GM12875 (cell line): ENCODE measurements around the gene CEP104.

Experiments
- H3K4me3 ChIP-seq: one replicate; pipeline ENCODE4 v1.5.1; 2011; ENCODE audit warnings: low read depth, low read length, control low read depth
- TF ChIP-seq, protein P1 (sequence below): IDR thresholded peaks from 2 replicates; pipeline ENCODE4 v1.5.1; 2011; ENCODE audit warnings: low read depth, mild to moderate bottlenecking, control low read depth, inconsistent platforms, low read length, moderate library complexity, borderline replicate concordance; ENCODE audit not compliant: insufficient read depth

Gene CEP104

DNA sequence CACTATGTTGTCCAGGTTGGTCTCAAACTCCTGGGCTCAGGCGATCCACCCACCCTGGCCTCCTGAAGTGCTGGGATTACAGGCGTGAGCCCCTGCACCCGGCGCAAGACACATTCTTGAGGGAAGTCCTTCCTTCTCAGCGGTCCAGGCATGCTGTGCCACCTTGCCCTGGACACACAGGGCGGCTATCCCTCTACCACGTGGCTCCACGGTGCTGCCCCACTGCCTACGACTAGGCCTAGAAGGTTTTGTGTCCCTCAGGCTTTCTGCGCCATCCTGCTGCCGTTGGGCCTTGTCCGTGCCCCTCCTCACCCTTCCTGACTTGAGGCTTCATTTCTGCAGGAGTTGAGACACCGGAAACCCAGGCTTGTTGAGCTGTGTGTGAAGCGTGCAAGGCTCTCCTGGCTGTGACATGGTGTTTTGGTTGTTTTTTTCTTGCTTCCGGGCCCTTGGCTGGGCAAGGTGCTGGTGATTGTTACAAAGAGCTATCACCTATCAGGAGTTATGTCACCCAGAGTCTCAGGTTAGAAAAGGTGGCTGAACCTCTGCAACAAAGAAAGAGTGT, 29.2 kb upstream of the CEP104 start:
- TF ChIP-seq, protein P1, sequence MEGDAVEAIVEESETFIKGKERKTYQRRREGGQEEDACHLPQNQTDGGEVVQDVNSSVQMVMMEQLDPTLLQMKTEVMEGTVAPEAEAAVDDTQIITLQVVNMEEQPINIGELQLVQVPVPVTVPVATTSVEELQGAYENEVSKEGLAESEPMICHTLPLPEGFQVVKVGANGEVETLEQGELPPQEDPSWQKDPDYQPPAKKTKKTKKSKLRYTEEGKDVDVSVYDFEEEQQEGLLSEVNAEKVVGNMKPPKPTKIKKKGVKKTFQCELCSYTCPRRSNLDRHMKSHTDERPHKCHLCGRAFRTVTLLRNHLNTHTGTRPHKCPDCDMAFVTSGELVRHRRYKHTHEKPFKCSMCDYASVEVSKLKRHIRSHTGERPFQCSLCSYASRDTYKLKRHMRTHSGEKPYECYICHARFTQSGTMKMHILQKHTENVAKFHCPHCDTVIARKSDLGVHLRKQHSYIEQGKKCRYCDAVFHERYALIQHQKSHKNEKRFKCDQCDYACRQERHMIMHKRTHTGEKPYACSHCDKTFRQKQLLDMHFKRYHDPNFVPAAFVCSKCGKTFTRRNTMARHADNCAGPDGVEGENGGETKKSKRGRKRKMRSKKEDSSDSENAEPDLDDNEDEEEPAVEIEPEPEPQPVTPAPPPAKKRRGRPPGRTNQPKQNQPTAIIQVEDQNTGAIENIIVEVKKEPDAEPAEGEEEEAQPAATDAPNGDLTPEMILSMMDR = no peak
- no peak overlapping the region for H3K4me3 ChIP-seq

DNA sequence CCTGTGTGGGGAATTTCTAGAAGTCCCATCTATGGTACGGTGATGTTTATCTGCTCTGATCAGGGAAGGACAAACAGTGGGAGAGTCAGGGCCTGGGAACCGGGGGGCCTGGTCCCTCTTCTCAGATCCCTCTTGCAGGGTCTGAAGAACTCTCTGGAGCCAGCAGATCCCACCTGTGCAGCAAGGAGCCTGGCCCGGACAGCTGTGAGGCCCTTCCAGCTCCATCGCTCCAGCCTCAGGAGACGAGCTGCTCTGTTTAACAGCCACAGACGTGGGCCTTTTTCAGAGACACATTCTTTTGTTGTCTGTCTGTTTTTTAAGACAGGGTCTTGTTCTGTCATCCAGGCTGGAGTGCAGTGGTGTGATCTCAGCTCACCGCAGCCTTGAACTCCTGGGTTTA, 28.6 kb upstream of the CEP104 start:
- TF ChIP-seq, protein P1 = no peak
- no peak overlapping the region for H3K4me3 ChIP-seq

DNA sequence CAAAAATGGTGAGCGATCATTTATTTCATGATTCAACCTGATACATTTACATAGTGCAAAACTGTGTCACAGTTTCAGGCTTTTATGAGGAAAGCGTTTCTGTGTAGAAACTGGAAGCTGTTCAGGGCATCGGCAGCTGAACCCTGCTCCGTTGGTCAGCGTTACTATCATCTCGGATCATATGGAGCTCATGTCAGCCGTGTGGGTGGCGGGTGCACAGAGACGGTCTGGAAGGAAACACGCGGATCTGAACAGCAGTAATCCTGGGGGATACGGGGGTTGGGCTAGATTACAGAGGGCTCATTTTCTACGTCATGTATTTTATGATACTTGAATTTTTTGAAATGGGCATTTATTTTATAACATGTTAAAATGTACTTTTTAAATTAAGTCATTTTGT, 28.0 kb upstream of the CEP104 start:
- TF ChIP-seq, protein P1 = no peak
- no peak overlapping the region for H3K4me3 ChIP-seq

DNA sequence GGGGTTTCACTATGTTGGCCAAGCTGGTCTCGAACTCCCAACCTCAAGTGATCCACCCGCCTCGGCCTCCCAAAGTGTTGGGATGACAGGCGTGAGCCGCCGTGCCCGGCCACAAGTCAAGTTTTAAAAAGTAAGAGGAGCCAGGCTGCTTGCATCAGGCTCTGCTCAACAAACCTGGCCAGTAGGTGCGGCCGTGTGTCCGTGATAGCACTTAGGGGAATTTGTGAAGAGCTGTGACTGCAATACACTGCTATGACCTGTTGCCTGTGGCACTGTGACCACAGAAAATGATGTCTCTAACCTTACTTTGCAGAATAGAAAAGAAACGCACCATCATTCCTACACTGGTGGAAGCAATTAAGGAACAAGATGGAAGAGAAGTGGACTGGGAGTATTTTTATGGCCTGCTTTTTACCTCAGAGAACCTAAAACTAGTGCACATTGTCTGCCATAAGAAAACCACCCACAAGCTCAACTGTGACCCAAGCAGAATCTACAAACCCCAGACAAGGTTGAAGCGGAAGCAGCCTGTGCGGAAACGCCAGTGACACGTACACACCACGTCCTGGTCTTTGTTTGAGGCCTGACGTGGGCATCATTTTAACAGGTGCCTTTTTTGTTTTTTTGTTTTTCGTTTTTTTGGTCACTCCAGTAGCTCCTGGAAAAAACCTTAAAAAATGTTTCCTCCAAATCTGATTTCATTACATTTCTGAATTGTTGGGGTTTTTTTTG, 26.3 kb upstream of the CEP104 start:
- TF ChIP-seq, protein P1 = no peak

DNA sequence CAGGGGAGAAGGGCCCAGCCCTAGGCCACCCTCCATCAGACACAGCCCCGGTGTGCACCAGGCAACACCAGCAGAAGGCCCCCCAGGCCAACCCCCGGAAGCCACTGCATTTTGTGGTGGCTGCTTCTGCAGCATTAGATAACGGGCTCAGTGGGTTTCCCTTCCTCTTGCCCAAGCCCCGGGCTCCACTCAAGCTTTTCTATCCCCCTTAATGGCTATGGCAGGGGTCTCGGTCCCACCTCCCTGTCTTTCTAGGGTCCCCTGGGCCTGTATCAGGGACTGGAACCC, 24.1 kb upstream of the CEP104 start:
- TF ChIP-seq, protein P1 = no peak
- no peak overlapping the region for H3K4me3 ChIP-seq

More for the DNA sequence above, 26.3 kb upstream of the CEP104 start:
- no peak overlapping the region for H3K4me3 ChIP-seq

DNA sequence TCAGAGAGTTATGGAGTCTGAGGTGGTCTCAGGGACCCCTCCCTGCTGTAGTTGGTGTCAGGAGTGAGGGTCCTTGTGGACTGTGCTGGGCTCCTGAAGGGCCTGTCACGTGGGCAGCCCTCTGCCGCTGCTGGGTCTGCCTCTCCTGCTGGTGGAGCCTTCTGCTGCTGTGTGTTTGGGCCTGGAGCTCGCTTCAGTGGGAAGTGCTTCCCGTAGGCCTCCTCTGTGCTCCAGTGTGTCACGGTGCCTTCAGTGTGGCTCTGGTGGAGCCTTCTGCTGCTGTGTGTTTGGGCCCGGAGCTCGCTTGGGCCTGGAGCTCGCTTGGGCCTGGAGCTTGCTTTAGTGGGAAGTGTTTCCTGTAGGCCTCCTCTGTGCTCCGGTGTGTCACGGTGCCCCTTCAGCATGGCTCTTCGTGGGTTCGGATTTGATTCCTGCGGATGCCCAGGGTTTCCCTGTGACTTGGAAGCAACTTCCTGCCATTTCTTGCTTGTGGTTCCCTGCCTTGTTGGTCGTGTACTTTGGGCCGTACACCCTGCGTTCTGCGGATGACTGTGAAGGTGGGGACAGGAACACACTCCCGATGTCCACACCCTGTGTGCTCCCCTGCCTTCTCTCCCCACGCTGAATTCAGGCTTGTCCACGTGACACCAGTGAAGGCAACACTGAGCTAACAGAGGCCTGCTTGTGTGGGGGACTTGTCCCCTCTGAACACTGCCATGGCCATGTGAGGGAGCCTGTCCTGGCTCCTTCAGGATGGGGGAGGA, 23.6 kb upstream of the CEP104 start:
- TF ChIP-seq, protein P1 = no peak

More for the DNA sequence above, 23.6 kb upstream of the CEP104 start:
- no peak overlapping the region for H3K4me3 ChIP-seq
